ENCODE measurements around the gene SMARCA1.

SMARCA1 gene

DNA sequence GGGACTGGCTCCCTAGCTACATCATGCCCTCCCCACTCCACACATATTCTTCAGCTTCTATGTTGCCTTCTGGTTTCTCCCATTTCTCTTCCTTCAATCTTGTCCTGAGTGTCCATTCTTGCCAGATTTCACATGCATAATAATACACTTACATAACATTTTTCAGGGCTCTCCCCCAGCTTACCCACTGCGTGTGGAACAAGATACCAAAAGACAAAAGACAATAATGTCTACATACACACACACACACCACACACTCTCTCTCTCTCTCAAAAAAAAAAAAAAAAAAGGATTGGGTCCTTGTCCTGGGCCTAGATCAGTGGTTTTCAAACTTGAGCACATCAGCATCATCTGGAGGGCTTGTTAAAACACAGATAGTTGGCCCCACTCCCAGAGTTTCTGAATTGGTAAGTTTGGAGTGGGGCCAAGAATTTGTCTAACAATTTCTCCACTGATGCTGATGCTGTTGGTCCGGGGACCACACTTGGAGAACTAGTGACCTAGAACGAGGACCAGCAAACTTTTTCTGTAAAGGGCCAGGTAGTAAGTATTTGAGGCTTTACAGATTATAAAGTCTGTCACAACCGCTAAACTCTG, 6.5 kb upstream of the SMARCA1 start:
- DNase-seq (ENCODE audit: low read depth in 2 of 2) = no peak

DNA sequence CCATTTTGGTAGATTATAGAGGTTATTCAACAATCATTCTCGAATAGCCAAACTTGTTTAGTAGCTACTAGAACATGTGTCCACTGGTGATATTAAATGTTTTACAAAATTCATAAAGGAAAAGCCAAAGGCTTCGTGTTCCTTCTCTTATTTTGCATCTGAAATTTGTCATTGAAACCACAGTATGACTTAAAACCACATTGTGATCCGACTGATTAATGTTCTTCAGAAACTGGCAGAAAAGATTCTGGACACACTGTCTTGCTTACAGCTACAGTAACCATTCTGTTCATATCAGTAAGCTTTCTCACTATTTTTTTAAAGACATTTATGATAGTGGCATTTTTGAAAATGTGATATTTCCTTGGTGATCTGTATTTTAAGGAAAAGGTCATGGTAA, 2.6 kb upstream of the SMARCA1 start:
- DNase-seq (ENCODE audit: low read depth in 2 of 2) = no peak

DNA sequence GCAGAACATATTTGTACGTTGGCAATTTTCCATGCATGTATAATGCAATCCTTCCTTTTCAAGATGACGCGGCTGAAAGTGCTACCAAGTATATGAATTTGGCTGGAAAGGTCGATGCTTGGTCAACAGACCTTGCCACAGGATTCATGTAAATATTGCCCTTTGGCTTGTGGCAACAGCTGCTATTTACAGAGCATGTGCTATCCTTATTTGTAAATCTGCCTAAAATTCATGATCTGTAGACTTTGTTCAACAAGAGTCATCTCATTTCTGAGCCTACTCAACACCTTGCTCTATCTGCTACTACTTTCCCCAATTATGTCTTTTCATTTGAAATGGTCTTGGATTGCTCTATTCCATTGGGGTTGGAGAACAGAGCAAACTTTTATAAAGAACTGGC, 1.9 kb upstream of the SMARCA1 start:
- DNase-seq (ENCODE audit: low read depth in 2 of 2) = no peak

DNA sequence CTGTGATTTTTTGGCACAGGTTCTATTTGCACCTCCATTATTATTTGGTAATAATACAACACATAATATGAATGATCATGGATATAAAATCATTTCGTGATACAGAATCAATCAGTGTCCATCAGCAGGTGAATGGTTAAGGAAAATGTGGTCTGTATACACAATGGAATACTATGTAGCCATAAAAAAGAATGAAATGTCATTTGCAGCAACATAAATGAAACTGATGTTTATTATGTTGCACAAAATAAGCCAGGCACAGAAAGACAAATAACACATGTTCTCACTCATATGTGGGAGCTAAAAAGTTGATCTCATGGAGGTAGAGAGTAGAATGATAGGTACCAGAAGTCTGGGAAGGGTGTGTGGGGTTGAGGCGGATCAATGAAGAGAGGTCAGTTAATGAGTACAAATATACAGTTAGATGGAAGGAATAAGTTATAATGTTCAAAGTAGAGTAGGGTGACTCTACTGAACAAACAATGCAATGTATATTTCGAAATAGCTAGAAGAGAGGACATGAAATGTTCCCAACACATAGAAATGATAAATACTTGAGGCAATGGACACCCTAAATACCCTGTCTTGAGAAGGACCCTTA, 1.1 kb upstream of the SMARCA1 start:
- DNase-seq (ENCODE audit: low read depth in 2 of 2) = no peak

DNA sequence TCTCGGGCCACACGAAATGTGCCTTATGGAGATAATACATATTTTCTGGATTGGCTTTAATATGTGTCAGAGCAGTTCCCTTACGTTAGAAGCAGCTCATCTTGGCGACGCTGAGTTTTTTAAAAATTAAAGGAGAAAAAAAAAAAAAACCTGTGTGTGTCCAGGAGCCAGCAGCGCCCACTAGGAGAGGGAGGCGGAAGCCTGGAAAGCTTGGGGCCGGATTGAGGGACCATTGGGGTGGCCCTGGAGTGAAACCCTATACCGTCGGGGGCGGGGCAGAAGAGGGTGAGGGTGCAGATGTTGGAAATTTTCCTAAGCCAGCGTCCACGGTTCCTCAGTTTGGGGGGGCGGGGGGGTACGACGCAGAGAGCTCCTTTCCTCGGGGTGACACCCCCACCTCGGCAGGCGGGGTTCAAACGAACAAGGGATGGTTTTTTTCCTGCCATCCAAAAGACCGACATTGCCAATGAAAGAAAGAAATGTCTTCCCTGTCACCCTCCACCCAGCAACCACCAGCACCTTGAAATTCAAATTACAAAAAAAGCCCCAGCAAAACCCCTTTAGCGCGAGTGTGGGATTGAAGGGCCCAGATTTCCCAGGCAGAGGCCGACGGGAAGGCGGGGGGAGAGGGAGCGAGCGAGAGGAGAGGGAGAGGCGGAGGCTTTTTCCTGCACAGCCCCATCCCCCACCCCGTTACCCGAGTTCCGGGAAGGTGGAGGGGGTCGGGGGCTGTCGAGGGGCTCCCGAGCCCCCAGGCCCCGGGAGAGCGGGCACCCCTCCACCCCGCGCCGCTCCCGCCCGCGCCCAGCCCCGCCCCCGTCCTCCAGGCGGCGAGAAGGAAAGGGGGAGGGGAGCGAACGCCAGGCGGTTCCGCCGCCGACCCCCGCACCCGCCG, 859 bp downstream of the SMARCA1 start:
- no peak for DNase-seq (ENCODE audit: low read depth in 2 of 2)

DNA sequence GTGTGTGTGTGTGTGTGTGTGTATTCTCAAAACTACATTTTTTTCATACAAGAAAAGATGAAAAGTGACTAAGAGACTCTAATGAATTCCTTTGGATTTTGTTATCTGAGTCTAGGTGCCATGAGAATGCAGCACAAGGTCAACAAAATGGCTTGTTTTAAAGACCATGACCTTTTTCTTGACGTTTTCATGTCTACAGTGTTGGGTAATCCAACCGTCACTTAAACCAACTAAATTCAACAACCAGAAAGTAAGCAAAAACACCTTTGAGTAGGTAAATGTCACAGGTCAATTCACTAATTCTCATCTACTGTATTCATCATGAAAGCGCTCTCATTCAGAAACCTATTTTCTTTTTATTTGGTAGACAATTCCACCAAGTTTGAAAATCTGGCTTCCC, 3.1 kb downstream of the SMARCA1 start:
- DNase-seq (ENCODE audit: low read depth in 2 of 2) = no peak

DNA sequence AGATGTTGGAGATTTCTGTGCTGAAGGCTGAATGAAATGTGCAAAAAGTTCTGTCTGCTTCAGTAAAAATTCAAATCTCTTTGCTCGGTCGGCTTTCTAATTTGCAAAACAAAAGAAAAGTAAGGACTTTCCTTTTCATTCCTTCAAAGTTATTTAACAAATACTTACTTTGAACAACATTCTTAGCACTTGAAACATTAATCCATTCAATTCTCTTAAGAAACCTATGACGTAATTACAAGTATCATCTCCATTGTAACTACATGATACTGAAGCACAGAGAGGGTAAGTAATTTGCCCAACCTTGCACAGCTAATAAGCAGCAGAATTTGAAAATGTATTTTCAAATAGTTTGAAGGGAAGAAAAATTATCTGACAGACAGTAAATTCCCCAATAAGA, 6.9 kb downstream of the SMARCA1 start:
- DNase-seq (ENCODE audit: low read depth in 2 of 2) = no peak

DNA sequence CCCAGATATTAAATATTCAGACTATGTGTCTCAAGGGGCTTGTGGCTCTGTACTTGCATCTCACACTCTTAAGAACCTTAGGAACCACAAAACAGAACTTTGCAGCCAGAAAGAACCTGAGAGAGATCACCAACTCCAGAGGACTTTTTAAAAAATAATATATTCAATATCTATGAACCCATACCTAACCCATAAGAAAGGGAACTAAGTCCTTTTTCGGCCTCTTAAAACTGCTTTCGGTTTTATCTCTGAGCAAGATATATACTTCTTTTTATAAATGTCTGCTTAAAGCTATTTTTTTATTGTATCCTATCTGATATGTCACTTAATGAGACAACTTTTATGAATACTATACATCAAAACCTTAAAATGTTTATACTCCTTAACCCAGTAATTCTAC, 10.9 kb downstream of the SMARCA1 start:
- no peak for DNase-seq (ENCODE audit: low read depth in 2 of 2)

DNA sequence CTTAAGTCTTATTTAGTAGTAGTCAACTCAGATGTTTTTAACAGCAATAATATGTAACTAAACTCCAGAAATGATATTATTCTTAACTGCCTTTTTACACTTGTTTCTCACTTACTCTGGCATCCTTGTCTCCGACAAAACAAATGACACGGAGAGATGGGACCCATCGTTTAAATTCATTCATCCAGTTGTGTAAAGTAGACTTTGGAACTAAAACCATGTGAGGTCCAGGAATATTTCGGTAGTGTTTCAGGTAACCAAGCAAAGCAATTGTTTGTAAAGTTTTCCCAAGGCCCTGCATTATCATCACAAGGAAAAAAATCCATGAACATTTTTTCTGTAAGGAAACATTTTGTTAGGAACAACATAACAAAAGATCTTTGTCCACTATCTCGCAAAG, 11.6 kb downstream of the SMARCA1 start:
- no peak for DNase-seq (ENCODE audit: low read depth in 2 of 2)

DNA sequence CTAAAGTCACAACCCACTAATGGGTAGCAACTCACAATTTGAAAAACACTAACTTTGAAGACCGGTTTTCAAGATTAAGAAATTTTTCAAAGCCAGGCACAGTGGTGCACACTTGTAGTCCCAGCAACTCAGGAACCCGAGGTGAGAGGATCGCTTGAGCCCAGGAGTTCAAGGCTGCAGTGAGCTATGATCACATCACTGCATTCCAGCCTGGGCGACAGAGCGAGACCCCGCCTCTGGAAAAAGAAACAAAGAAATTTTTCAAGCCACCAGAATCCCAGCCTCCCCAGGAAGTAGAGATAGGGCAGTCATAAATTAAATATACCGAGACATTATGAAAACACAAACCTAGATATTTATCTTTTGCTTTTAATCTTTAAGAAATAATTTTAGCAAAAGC, 13.0 kb downstream of the SMARCA1 start:
- no peak for DNase-seq (ENCODE audit: low read depth in 2 of 2)

DNA sequence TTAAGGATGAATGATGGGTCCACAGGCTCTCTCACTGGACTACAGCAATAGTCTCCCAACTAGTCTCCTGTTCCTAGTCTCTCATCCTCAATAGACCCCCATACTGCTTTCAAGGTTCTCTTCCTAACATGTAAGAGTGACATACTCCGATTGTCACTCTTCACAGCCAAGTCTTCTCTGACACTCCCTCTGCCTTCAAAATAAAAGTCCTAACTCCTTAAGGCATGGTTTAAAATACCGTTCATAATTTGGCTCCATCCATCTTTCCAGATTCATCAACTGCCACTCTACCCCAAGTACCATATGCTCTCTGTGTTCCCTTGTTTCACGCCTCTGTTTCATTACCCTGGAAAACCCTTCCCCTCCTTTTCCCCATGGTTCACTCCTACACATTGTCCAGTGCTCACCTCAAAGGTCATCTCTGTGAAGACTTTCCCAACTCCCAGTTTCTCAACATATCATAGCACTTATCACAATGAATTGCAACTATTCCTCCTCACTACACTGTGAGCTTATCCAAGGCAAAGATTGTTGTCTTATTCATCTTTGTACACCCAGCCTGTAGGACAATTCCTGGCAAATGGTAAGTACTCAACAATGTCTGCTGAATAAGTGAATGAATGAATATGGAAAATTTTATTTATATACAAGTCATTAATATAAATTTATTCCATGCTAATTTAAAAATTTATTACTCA, 26.0 kb downstream of the SMARCA1 start:
- no peak for DNase-seq (ENCODE audit: low read depth in 2 of 2)

DNA sequence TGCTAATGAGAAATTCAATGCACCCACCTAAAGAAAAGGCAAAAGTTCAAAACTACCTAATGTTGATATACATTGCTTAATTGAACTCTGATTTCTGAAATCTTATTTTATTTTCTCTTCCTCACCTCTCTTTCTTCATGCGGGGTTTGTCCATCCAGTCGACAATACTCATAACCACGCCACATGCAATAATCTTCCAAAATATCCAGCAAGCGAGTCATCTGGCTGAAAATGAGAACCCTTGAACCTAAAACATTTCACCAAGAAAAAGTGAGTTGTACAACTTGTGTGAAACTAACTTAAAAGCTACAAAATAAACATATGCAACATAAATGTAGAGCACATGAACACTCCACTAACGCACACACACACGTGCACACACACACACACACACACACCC, 26.7 kb downstream of the SMARCA1 start:
- no peak for DNase-seq (ENCODE audit: low read depth in 2 of 2)

DNA sequence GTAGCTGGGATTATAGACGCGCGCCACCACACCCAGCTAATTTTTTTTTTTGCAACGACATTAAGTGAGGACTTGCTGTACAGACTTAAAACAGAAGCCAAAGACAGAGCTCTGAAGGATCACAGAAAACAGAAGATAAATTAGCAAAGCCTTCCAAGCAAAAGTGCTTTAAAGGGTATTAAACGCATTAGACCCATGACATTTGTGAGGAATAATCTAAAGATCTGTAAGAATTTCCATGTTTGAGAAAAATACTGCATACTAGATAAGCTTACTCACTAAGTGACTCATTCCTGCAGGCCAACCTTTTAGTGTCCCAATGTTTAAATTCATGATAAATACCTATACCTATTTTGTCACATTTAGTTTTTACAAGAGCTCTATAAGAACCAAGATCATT, 27.4 kb downstream of the SMARCA1 start:
- no peak for DNase-seq (ENCODE audit: low read depth in 2 of 2)

DNA sequence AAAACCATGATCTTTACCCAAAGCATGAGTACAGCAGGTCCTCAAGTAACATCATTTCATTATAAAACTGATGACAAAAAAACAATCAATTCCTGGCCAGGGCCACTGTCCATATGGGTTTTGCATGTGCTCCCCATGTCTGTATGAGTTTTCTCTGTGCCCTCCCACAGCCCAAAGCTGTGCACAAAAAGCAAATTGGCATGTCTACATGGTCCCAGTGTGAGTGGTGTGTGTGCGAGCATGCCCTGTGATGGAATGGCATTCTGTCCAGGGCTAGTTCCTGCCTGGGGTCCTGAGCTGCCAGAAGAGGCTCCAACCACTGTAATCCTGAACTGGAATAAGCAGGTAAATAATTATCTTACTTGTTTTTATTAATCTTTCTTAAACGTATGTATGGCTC, 28.4 kb downstream of the SMARCA1 start:
- DNase-seq (ENCODE audit: low read depth in 2 of 2) = no peak

DNA sequence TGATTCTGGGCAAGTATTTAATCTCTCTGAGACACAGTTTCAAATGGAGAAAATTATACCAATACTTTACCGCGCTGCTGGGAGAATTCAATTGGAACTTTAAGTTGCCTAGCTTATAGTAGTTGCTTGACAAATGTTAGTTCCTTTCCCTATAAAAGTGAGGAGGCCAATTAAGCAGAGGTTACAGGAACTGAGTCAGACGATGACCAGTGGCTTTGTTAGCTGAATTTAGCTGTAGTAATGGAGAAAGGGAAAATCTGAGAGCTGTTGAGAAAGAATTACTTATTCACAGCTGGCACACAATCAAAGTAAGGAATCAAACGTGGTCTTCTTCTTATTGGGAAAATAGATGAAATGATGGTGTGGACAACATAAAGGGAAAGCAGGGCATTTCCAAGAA, 29.6 kb downstream of the SMARCA1 start:
- DNase-seq (ENCODE audit: low read depth in 2 of 2) = no peak

DNA sequence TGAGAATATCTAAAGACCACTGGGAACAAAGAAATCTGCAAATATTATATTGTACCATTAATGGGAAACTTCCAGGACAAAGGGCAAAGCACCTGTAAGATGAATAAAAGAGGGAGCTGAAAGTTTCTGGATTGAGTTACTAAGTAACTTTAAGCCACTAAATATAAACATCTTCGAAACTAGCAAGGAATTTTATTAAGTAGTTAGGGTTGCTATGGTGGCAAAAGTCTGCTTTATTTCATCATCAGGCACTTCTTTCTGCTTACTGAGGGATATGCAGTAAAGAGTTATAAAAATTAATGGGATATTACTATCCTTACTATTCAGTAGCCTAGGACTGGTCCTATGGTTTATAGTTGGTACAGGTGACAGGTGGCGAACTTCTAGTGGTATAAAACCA, 33.0 kb downstream of the SMARCA1 start:
- no peak for DNase-seq (ENCODE audit: low read depth in 2 of 2)

DNA sequence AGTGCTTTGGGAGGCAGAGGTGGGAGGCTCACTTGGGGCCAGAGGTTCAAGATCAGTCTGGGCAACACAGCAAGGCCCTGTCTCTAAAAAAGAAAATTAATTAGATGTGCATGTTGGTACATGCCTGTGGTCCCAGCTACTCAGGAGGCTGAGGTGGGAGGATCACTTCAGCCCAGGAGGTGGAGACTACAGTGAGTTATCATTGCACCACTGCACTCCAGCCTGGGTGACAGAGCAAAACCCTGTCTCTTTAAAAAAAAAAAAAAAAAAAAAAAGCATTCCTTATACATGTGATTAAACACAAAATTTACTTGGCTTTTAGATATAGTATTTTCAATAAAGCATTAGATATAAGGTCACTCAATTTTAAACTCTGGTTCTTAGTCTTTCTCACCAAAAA, 34.9 kb downstream of the SMARCA1 start:
- no peak for DNase-seq (ENCODE audit: low read depth in 2 of 2)

DNA sequence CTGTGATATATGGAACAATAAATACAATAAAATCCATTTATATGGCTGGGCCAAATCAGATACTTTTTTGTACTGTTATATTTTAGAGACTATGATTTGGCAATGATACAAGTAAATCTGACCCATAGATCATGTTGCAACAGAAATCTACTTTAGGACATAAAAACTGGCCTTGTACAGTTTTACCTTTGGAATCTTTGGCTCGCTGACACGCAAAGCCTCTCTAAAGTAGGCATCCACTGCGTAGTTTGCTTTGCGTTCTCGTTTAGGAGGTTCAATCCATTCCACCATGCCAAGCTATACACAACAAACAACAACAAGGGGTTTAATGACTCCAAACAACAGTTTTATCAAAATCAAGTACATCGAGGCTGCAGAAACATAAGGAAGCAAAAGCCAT, 42.4 kb downstream of the SMARCA1 start:
- DNase-seq (ENCODE audit: low read depth in 2 of 2) = no peak

DNA sequence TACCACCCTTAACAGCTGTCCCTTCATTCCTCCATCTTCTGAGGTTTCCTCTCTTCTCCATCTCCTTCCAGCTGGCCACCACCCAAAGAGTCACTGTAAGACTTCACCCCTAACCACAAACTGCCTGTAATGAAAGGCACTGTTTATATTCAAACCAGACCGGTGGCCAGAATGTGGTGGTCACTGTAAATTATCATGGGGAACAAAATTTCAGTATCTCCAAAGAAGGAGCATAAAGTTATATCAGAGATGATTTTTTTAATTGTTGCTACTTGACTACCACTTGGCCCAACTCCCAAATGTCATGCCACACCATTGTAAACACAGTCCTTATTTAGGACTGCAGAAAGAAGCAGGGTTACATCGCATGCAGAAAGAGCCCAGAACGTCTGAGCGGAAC, 44.8 kb downstream of the SMARCA1 start:
- no peak for DNase-seq (ENCODE audit: low read depth in 2 of 2)

DNA sequence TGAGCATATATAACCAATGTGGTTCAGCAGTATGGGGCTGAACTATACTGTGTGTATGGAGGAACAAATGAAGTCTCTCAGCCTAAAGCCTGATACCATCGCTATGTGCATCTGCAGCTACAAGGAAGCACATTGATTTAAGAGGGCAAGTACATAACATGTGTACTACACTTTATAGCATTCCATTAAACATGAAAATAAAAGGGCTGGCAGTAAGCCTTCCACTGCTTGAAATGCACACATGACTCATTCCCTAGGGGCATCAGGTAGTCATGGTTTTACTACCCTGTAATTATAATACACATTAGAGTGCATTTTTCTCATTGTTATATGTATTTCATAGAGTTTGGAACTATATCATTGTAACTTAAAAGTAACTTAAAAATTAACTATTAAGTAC, 51.2 kb downstream of the SMARCA1 start:
- DNase-seq (ENCODE audit: low read depth in 2 of 2) = no peak

DNA sequence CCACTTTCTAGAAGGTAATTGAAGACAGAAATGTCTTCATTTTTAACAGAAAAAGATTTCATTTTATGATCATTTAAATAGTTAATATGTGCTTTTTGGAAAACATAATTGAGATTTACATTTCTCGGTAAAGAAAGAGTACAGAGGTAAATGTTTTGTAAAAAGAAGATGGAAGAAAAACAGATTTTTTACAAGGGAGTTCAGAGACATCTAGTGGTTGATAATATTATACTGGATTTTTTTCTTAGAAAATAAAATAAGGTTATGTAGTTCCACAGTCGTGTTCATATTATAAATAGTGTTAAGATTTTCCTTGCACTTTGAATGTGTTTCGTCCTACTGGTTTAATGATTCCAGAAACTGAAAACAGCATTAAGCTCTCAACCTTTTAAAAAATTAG, 60.6 kb downstream of the SMARCA1 start:
- no peak for DNase-seq (ENCODE audit: low read depth in 2 of 2)

DNA sequence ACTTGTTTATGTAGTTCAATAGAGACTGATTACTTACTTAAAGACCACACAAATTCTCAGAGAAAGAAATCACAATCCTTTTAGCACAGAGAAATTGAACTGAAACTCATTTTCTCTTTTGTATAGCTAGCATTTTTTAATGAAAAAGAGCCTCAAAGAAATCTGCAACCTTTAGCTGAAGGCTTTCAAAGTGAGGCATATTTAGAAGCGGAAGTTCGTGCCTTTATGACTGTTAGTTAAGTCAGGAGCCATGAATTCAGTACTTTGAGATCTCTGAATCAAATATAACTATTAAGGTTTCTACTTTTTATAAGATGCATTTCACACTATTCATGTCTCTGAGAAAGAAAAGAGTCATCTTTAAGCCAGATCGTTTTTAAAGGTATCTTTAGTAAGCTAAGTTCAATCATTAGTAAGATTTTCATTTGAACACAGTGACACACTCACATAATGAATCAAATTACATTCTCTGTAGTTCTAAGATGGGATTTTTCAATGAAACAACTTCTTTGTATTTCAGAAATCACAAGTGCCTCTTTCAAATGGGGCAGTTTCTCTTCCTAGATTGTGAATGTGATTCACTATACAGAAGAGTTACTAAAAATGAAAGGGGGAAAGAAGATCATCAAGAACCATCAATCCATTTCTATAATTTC, 61.4 kb downstream of the SMARCA1 start:
- no peak for DNase-seq (ENCODE audit: low read depth in 2 of 2)
